Dedifferentiated amniotic fluid mesenchymal stem cell (primary cell): ENCODE data around the gene MRPL17.

Experiments
- DNase-seq: peaks from one replicate; pipeline ENCODE4 v3.0.0-alpha.2; 2016; ENCODE audit errors: extremely low spot score

Gene MRPL17

DNA sequence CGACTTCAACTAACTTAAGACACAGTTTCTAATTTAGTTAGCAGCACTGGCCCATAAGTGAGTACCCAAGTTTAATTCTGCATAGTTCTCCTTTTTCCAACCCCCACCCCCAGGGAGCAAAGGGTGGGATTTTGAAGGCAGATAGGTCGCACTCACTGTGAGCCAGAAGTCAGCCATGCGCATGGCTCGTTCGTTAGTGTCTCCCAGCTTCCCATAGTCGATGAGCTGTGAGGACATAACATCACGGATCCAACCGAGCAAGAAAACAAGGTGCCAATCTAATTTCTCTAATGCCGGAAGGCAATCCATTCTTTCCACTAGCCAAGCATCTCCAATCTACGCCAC is 577 bp downstream of the MRPL17 start:
- DNase-seq = no peak

DNA sequence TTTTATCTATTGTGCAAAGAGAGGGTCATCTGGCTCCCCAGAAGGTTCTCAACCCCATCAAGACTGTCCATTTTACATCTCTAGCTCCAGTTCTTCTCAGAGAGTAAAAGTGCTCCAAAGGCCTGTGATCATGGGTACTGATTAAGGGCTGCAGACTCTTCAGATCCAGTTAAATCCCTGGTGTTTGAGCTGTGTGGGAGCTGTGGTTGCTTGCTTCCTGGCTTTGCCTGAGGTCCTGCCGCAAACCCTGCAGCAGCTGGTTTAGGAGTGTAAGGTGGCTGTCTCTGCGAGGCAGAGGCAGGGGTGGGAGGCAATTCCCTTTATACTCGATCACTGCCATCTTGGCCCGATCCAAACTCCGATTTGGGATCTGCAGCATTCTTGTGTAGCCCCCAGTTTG is 1.2 kb downstream of the MRPL17 start:
- DNase-seq = no peak

DNA sequence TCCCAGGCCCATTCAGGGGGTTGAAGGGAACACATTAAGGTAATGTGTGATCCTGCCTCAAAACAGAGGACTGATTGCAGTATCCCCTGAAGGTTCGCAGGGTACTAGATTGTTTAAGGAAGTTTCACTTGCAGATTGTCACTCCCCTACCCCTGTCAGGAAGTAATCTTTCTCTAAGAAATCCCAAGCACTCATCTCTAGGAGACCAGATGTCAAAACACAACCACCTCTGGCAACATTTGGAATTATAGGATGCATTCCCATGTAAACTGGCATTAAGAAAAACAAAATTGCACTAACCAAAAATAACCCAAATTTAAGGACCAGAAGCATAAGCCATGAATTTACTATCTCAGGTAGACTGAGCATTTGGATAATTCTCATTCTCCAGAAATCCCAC is 1.6 kb downstream of the MRPL17 start:
- no peak for DNase-seq

GRCh38 chr11:6677018-6677417 is 6.1 kb downstream of the MRPL17 start:
- DNase-seq = no peak

DNA sequence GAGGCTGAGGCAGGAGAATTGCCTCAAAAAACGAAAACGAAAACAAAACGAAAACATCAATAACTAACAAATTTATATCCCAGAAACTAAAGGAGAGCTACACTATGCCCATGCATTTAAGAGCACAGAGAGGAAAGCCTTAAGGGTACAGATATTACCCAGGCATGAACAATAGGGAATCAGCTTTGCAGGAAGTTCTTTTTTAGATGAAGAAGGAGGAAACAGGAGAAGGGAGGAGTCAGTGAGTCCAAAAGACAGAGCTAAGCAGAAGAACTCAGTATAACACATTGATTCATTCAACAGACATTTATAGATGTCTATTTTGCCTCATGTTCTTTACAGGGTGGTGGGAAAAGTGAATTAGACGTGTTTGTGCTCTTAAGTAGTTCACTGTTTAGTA is 8.3 kb downstream of the MRPL17 start:
- DNase-seq = no peak

- no peak for DNase-seq
Measured at GRCh38 chr11:6674219-6674597, 8.9 kb downstream of the MRPL17 start.

GRCh38 chr11:6673523-6674218 is 9.5 kb downstream of the MRPL17 start:
- no peak for DNase-seq

DNA sequence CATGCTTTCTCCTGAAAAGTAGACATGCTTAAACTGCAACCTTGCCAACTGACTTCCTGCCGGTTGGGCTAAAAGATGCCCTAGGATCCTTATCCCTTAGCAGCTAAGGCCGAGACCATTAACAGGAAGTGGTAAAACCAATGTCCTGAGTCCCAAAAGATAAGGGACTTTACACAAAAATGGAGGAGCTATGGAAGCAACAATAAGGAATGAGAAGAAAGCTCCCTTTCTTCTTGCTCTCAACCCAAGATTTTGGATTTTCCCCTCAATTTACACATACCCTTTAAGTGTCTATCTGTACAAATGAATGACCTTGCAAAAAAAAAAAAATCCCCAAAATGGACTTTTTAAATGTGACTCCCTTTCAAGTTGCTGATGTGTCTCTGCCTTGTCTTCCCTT is 11.1 kb downstream of the MRPL17 start:
- no peak for DNase-seq

- DNase-seq = no peak
Measured at GRCh38 chr11:6670202-6670830, 12.8 kb downstream of the MRPL17 start.

GRCh38 chr11:6667733-6668374 is 15.3 kb downstream of the MRPL17 start:
- no peak for DNase-seq

- no peak for DNase-seq
Measured at GRCh38 chr11:6666302-6667183, 16.6 kb downstream of the MRPL17 start.

DNA sequence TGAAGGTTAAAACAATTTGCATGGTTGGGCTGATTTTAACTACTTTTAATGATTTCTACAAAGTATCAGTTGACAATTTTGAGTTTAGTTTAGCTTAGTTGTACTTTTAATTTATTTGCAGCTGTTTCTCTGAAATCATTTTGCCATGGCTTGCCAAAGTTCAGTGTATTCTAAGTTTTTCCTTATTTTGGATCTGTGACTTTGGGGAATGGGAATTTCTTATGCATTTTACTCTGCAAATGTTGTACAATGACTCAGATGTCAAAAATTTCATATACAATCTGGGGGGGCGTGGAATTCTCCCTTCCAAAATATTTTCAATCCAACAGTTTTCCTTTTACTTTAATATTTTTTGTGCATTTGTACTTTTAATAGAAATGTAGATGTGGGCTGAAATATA is 18.6 kb downstream of the MRPL17 start:
- DNase-seq = no peak

GRCh38 chr11:6663794-6664469 is 19.2 kb downstream of the MRPL17 start:
- no peak for DNase-seq

GRCh38 chr11:6660712-6661111 is 22.4 kb downstream of the MRPL17 start:
- no peak for DNase-seq

GRCh38 chr11:6658647-6659046 is 24.5 kb downstream of the MRPL17 start:
- no peak for DNase-seq

- no peak for DNase-seq
Measured at GRCh38 chr11:6657346-6657745, 25.8 kb downstream of the MRPL17 start.

DNA sequence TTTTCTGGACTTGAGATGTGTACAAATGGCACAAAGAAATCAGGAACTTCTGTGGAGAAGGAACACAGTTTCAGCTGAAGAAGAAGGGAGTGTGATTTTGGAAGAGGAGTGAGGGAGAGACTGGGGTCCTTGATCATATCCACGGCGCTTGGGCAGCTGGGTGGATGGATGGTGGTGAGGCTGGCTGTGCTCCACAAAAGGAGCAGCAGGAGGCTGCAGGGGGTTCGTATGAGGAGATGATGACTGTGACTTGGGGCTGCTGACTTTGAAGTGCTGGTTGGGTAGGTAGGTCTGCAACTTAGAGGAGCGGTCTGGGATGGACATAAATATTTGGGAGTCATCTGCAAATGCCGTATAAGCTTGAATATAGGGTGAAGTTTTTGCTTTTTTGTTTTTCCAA is 26.2 kb downstream of the MRPL17 start:
- no peak for DNase-seq

GRCh38 chr11:6656584-6656915 is 26.6 kb downstream of the MRPL17 start:
- DNase-seq = no peak

GRCh38 chr11:6655790-6656583 is 27.2 kb downstream of the MRPL17 start, which contains the start of gene DCHS1:
Gene DCHS1, minus strand, starts transcription at chr11:6655809. Its CDS starts 14,196 bp downstream, at chr11:6641613.
- no peak for DNase-seq

DNA sequence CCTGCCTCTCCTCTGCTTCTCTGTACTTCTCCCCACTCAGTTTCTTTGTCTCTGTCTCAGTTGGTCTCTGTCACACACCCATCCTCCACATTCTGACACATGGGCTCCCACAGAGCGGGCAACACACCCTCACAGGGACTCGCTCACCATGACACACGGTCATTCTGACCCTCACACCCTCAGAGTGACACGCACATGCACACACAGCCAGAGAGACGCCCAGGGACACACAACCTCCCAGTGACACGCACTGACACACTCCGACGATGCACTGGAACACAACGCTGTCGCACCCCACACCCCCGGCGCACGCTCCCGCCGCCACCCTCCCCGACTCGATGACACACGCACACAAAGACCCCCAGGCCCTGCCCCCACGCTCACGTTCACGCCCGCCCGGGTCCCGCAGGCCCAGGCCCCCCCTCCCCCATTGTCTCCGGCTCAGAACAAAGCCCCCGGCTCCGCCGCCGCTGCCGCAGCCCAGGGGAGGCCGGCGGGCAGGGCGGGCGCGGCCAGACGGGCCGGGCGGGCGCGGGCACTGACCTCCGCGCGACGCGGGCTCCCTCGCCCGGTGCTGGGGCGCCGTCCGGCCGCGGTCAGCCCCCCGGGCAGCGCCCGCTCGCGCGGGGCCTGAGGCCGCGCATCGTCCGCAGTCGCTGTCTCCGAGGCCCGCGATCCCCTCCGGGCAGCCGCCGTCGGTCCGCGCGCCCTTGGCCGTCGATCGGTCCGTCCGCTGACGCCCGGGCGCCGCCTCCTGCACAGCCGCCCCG is 27.9 kb downstream of the MRPL17 start:
- DNase-seq = no peak
